ENCODE data around the gene KPNA1.
"Not testable (repeated sequence)": the region's sequence is repeated elsewhere in the genome, so short reads cannot be mapped to it uniquely, and the experiment has no call there.

KPNA1 gene

DNA sequence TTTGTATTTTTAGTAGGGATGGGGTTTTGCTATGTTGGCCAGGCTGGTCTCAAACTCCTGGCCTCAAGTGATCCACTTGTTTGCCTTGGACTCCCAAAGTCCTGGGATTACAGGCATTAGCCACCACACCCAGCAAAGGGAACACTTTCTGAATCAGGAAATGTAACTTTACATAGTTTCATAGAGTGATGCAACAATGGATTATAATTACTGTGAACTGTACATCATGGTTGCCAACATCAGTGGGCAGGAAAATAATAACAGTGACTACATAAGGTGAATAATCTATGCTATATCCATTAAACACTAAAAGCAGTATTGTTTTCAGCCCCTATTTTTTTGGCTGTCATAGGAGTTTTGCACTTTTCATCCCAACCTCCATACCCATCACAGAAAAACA, 5.0 kb upstream of the KPNA1 start:
- no peak for DNase-seq (ENCODE audit: low spot score)

DNA sequence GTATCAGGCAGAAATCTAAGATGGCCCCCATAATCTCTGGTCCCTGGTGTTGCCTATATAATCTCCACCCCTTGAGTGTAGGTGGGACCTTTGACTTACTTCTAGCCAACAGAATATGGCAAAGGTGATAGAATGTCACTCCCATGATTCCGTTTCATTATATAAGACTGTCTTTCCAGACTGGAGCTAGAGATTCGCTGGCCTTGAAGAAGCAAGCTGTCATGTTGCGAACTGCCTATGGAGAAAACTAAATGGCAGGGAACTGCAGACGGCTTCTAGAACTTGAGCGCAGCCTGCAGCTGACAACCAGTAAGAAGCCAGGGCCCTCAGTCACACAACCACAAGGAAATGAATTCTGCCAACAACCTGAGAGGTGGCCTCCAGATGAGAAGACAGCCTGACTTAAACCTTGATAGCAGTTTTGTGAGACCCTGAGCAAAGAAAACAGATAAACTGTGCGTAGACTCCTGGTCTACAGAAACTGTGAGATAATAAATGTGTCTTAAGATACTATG, 2.2 kb upstream of the KPNA1 start:
- DNase-seq (ENCODE audit: low spot score) = no peak

DNA sequence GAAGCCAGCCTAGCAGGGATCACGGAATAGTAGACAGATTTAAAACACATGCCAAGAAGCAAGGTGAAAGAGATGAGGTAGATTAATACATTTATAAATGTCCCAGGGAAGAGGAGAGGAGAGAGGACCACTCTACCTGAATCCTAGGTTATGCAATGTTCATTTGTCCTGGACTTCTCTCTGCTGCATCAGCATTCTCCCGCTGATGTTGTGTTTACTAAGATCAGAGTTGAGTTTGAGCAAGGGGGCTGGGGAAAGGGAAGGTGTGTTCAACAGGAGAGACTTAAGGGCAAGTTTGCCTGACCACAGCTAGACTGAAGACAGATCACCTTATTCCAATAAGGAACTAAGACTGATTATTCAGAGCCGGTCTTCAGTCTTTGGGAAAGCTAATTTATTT, 1.1 kb upstream of the KPNA1 start:
- DNase-seq (ENCODE audit: low spot score) = no peak

DNA sequence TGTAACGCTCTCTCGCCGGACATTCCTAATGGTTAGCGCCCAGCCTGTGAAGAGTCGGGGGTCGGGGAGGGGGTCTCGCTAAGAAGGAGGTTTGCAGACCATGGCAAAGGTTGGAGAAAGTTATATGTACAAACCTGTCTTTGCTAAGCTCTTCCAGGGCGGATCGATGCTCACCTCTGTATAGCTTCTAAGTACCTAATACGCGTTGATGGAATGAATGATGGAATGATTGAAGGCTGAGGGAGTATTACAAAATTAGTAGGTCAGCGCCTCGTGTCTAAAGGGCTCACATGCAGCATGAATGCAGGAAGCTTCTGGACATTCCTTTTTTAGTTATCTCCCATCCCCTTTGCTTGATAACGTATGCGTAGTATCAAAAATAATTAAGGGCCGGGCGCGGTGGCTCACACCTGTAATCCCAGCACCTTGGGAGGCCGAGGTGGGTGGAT, 305 bp upstream of the KPNA1 start:
- no peak for DNase-seq (ENCODE audit: low spot score)

DNA sequence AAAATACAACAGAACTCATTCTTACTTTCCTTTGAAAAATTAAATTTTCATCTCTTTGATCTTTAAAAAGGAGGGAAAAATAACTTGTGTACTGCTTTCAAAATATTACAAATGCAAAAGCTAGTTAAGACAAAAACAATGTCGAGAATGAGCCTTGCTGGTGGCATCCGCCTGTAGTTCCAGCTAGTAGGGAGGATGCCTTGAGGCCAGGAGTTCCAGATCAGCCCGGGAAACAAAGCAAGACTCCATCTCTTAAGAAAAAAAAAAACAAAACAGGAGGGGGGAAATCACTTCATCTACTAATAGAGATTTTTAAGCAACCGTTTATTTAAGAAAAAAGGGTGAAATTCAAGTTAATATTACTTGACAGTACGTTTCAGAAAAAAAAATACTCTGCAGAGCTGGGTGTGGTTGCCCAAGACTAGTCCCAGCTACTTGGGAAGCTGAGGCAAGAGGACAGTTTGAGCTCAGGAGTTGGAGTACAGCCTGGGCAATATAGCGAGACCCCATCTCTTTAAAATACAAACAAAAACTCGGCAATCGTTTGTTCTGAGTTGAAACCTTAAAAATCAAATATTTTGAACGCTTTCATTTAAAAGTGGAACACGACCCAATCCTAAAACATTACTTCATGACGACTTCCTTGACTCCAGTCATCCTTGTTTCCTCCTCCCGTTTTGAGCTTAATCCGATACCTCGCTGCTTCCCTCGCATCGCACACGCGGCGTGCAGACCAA, 1.2 kb downstream of the KPNA1 start:
- DNase-seq (ENCODE audit: low spot score) = no peak

DNA sequence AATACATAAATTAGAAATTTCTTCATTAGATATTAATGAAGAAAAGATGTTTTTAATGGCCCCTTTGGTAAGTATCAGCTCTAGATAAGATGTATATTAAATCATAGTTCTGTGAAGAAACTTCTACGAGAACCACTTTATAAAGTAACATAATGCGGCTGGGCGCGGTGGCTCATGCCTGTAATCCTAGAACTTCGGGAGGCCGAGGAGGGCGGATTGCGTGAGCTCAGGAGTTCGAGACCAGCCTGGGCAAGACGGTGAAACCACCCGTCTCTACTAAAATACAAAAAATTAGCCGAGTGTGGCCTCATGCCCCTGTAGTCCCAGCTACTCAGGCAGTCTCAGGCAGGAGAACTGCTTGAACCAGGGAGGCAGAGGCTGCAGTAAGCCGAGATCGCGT, 2.5 kb downstream of the KPNA1 start:
- DNase-seq (ENCODE audit: low spot score) = no peak

DNA sequence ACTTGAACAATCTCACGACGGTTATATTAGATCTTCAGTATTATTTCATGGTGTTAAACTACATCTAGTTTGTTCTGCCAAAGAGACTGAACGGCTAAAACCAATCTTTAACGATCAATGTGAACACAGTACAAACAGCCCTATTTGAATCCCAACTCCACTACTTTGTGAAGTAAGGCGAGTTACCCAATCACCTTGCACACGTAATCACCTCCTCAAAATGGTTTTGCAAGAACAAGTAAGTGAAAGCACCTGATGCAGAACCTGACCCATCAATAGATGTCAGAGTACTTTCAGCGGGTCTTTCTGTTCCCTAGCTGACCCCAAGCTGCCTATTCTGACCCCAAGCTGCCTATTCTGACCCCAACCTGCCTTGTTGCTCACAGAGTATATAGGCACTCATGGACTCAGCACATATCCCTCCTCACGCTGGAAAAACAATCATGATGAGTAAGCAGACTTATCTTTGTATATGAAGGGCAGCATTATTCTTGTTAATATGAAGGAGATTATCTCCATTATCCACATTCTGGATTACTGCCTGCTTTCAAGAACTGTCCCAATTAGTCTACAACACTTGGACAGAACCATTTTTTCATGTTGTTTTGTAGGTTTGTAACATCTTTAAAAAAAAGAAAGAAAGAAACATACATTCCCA, 3.7 kb downstream of the KPNA1 start:
- DNase-seq (ENCODE audit: low spot score) = no peak

DNA sequence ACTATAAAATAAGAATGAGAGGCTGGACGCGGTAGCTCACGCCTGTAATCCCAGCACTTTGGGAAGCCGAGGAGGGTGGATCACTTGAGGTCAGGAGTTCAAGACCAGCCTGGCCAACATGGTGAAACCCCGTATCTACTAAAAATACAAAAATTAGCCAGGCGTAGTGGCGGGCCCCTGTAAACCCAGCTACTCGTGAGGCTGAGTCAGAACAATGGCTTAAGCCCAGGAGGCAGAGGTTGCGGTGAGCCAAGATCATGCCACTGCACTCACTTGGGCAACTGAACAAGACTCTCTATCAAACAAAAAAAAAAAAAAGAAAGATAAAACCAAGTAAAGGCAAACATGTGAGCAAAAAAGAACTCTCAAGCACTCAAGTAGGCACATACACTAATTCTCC, 5.8 kb downstream of the KPNA1 start:
- DNase-seq (ENCODE audit: low spot score) = not testable (repeated sequence)

DNA sequence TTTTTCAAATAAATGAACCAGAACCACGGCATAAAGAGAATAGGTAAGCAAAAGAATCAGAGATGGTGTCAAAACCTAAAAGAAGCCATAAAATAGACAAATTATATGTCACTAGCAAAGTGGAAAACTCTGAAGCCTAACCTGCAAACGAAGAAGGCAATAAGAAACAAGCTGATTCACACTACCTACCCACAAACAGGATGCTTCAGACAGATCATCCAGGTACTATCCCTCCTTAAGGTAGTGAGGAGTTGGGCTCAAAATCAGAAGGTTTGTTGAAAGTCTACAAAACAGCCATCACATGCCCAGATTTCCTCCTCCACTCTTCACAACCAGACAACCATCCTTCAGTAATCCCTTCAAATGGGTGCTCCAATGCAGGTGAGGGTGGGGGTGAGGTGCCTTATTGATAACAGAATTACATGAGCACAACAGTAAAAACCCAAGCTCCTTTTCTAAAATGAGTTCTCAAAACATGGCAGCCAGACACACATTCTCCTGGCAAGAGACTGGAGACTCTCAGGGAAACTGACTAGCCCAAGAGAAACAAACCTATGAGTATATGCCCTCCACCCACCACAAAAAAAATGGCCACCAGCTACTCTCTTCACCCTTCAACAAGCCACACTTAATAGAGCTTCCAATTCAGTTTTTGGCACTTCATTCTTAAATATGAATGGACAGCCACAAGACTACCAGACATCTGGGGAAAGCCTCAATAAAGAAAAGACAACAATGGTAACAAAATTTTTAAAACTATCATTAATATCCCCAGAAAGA, 6.4 kb downstream of the KPNA1 start:
- DNase-seq (ENCODE audit: low spot score) = no peak

DNA sequence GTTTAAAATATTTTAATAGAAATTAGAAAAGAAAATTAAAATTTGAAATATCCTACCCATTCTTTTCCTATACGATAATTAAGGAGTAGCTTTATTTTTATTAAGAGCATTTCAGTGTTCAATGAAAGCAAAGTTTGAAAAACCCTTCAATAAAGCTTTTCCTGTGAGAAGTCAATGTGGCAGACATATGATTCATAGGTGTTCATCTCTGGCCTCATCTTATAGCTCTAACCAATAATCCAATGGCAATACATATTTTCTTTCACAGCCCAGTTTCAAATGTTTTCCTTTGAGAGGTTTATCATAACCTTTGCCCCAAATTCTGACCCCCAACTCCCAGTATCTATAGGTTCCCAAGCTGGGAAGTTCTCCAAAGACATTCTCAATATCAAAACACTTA, 8.3 kb downstream of the KPNA1 start:
- DNase-seq (ENCODE audit: low spot score) = no peak

DNA sequence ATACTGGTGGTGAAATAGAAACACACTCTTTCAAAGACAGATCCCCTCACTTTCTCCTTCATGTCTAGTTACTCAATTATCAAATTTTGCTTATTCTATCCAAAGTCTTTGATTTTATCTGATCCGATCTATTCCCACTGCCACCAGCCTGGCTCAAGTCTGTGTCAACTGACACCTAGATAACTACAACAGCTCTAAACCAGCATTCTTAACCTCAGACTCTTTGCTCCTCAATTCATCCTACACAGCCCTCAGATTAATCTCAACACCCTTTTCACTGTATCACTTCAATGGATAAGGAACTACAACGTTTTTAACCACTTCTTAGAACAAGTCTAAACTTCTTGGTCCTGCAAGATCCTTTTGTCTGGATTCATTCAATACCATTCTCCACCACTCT, 9.1 kb downstream of the KPNA1 start:
- DNase-seq (ENCODE audit: low spot score) = no peak

DNA sequence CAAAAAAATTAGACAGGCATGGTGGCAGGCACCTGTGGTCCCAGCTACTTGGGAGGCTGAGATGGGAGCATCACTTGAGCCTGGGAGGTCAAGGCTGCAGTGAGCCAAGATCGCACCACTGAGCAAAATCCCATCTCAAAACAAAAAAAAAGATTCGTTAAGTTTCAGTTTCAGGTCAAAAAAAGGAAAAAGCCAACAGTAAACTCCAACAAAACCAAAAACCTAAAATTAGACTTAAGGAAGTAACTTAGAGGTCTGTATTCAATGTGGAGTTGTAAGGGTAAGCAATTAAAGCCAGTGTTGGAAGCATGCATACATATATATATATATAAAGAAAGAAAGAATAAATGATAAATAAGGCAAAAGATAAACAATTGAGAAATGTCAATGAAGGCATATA, 11.8 kb downstream of the KPNA1 start:
- DNase-seq (ENCODE audit: low spot score) = no peak

DNA sequence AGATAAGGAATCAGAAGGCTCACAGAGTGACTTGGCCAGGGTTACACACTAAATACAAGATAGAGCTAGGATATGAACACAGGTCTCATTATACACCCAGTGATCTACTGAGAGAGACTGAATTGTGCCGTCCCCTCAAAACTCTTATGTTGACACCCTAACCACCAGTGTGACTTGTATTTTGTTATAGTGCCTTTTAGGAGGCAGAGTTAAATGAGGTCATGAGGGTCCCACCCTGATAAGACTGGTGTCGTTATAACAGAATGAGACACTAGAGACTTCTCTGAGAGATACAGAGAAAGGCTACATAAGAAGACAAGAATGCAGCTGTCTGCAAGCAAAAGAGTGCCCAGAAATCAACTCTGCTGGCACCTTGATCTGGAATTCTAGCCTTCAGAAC, 12.6 kb downstream of the KPNA1 start:
- no peak for DNase-seq (ENCODE audit: low spot score)

DNA sequence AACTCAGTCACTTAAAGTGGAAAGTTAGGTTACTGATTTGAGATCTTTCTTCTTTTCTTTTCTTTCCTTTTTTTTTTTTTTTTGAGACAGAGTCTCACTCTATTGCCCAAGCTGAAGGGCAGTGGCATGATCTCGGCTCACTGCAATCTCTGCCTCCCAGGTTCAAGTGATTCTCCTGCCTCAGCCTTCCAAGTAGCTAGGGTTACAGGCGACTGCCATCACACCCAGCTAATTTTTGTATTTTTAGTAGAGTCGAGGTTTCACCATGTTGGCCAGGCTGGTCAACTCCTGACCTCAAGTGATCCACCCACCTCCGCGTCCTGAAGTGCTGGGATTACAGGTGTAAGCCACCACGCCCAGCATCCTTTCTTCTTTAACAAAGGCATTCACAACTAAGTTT, 13.8 kb downstream of the KPNA1 start:
- DNase-seq (ENCODE audit: low spot score) = not testable (repeated sequence)

DNA sequence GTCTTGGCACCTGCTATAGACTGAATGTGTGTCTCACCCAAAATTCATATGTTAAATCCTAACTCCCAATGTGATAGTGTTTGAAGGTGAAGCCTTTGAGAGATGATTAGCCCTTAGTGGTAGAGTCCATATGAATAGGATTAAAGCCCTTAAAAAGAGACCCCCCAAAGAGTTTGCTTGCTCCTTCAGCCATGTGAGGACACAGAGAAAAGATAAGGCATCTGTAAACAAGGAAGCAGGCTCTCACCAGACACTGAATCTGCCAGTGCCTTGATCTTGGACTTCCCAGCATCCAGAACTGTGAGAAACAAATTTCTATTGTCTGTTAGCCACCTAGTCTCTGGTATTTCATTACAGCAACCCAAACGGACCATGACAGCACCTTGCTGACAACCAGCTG, 16.6 kb downstream of the KPNA1 start:
- no peak for DNase-seq (ENCODE audit: low spot score)

DNA sequence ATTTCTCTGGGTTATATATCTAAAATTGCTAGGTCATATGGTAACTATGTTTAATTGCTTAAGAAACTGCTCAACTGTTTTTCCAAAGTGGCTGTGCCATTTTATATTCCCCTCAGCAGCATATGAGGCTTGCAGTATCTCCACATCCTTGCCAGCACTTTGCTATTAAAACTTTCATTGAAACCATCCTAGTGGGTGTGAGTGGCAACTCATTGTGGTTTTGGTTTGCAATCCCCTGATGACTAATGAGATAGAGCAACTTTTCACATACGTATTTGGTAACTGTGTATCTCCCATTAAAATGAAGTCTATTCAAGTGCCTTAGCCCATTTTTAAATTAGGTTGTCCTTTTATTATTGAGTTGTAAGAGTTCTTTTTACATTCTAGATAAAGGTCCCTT, 17.3 kb downstream of the KPNA1 start:
- peak; percentile 60 for DNase-seq (ENCODE audit: low spot score)

DNA sequence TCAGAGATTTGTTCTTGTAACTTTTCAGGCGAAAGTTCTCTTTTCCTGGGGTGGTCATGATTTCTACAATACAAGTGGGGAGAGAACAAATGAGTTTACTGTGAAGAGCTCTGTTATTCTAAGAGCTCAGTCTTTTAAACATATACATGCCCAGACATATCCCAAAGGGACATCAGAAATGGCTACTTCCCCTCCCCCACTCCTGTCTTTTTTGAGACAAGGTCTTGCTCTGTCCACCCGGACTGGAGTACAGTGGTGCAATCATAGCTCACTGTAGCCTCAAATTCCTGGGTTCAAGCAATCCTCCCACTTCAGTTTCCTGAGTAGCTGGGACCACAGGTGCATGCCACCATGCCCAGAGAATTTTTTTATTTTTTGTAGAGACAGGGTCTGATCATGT, 18.2 kb downstream of the KPNA1 start:
- no peak for DNase-seq (ENCODE audit: low spot score)

DNA sequence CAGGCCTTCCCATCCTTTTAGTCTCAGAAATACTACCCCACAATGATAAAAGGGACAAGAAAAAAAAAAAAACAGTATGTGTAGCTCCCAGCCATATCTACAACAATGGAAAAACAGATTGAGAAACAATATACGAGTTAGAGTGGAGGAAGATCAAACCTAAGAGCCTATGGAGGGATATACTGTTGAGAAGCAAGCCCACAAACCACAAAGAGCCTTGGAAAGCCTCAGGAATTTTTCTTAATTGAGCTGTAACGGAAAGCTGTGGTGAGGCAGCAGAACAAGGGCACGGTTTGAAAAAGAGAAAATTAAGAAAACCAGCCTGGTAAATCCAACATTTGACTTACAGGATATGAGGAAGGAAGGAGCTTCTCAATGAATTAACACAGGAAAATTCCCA, 21.4 kb downstream of the KPNA1 start:
- no peak for DNase-seq (ENCODE audit: low spot score)

DNA sequence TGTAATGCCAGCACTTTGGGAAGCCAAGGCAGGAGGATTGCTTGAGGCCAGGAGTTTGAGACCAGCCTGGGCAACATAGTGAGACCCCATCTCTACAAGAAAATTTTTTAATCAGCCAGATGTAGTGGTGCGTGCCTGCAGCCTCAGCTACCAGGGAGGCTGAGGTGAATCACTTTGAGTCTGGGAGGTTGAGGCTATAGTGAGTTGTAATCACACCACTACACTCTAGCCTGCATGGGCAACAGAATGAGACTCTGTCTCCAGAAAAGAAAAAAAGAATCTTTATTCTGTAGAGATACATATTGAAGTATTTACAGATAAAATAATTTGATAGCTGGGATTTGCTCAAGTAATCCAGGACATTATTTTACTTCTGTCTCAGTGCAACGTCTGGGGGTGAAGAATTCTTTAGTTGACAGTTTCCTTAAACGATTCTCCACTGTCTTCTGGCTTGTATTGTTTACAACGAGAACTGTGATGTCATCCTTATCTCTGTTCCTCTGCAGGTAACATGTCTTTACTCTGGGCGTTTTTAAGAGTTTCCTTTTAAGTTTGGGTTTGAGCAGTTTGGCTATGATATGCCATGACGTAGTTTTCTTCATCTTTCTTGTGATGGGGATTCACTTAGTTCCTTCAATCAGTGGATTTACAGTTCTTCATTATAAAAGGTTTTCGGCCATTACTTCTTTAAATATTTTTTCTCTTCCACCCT, 26.3 kb downstream of the KPNA1 start:
- no peak for DNase-seq (ENCODE audit: low spot score)

DNA sequence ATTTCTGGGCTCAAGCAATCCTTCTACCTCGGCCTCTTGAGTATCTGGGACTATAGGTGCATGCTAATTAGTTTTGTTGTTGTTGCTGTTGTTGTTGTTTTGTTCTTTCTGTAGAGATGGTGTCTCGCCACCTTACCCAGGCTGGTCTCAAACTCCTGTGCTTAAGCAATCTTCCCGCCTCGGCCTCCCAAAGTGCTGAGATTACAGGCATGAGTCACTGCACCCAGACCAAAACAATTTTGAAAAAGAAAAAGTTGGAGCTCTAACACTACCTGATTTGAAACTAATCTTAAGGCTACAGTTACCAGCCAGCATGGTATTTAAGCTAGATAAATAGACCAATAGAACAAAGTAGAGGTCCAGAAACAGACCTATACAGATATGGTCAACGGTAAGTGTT, 29.8 kb downstream of the KPNA1 start:
- no peak for DNase-seq (ENCODE audit: low spot score)

DNA sequence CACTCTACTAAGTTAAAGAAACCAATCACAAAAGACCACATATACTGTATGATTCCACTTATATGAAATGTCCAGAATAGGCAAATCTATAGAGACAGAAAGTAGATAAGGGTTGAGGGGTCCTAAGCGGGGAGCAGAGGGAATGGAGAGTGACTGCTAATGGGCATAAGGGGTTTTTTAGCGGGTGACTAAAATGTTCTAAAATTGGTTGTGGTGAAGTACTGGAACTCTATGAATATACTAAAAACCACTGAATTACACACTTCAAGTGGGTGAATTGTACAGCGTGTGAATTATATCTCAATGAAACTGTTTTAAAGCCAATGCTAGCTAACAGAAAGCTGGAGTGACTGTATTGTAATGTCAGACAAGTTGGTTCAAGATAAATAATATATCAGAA, 33.3 kb downstream of the KPNA1 start:
- DNase-seq (ENCODE audit: low spot score) = no peak

DNA sequence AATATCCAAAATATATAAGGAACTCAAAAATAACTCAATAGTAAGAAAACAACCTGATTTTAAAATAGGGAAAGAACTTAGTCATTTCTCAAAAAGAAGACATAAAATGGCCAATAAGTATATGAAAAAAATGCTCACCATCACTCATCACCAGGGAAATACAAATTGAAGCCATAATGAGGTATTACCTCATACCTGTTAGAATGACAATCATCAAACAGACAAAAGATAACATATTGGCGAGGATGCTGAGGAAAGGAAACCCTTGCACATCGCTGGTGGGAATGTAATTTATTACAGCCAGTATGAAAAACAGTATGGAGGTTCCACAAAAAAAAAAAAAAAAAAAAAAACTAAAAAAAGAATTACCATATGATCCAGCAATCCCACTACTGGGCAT, 38.2 kb downstream of the KPNA1 start:
- DNase-seq (ENCODE audit: low spot score) = no peak
